Uterus (tissue), 2 donors: ENCODE results near the gene ULBP3.

ENCODE experiments used
- POLR2A ChIP-seq, 2 donors: fragments of 450-650 bp; IDR thresholded peaks; one replicate each; pipeline ENCODE4 v1.6.1; 2016; ENCODE audit warnings: antibody characterized with exemption in 2 of 2, mild to moderate bottlenecking in 1 of 2, moderate library complexity in 1 of 2
- TF ChIP-seq, protein P1 (sequence below), 4 experiments: fragments of 200-600 bp in 2 of 4; fragments of 450-650 bp in 2 of 4; sonication (generic) in 2 of 4; IDR thresholded peaks; one replicate each; pipeline ENCODE4 v1.5.1; 2016 to 2019; ENCODE audit warnings: antibody characterized with exemption in 4 of 4, mild to moderate bottlenecking in 2 of 4, moderate library complexity in 1 of 4

DNA sequence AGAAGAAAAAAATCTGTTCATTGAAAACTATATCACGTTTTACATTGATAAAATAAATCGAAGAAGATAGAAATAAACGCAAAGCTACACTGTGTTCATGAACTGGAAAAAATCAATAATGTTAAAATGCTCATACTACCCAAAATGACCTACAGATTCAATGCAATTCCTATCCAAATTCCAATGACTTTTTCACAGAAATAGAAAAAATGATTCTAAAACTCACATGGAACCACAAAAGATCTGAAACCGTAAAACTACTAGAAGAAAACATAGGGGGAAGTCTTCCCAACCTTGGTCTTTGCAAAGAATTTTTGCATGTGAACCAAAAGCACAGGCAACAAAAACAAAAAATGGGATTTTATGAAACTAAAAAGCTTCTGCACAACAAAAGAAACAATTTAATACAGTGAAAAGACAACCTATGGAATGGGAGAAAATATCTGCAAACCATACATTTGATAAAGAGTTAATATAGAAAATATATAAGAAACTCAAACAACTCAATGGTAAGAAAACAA is 33.9 kb upstream of the ULBP3 start:
- TF ChIP-seq, protein P1, sequence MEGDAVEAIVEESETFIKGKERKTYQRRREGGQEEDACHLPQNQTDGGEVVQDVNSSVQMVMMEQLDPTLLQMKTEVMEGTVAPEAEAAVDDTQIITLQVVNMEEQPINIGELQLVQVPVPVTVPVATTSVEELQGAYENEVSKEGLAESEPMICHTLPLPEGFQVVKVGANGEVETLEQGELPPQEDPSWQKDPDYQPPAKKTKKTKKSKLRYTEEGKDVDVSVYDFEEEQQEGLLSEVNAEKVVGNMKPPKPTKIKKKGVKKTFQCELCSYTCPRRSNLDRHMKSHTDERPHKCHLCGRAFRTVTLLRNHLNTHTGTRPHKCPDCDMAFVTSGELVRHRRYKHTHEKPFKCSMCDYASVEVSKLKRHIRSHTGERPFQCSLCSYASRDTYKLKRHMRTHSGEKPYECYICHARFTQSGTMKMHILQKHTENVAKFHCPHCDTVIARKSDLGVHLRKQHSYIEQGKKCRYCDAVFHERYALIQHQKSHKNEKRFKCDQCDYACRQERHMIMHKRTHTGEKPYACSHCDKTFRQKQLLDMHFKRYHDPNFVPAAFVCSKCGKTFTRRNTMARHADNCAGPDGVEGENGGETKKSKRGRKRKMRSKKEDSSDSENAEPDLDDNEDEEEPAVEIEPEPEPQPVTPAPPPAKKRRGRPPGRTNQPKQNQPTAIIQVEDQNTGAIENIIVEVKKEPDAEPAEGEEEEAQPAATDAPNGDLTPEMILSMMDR (IDR thresholded peaks at IDR 0.05): no peak
- TF ChIP-seq POLR2A (IDR thresholded peaks at IDR 0.05): no peak
